Progenitor cell of endocrine pancreas (in vitro differentiated cells): ENCODE results near the gene FAM163A. TPM values are rescaled to one million over a fixed set of nuclear protein-coding genes. Genes with fewer than 3 reads are reported as not detected.

Experiments
- DNase-seq: peaks from one replicate; pipeline ENCODE4 v3.0.0; 2021; ENCODE audit warnings: low spot score; ENCODE audit not compliant: unreplicated experiment
- H3K27ac Mint-ChIP-seq: 2 replicates; pipeline ENCODE4 v1.8.0; 2021; ENCODE audit warnings: mild to moderate bottlenecking, moderate library complexity, mixed read lengths
- H3K27me3 Mint-ChIP-seq: 2 replicates; pipeline ENCODE4 v1.8.0; 2021; ENCODE audit warnings: mixed read lengths
- H3K36me3 Mint-ChIP-seq: 2 replicates; pipeline ENCODE4 v1.8.0; 2022; ENCODE audit warnings: mixed read lengths; ENCODE audit not compliant: insufficient read depth
- H3K4me1 Mint-ChIP-seq: 2 replicates; pipeline ENCODE4 v1.8.0; 2021; ENCODE audit warnings: low read depth, mixed read lengths
- H3K4me3 Mint-ChIP-seq: 2 replicates; pipeline ENCODE4 v1.8.0; 2021; ENCODE audit warnings: low read depth, mild to moderate bottlenecking, moderate library complexity, mixed read lengths
- H3K9me3 Mint-ChIP-seq: 2 replicates; pipeline ENCODE4 v1.8.0; 2021; ENCODE audit warnings: low read depth, mixed read lengths
- CTCF ChIP-seq: fragments of 200-600 bp; sonication (generic); IDR thresholded peaks from one replicate; pipeline ENCODE4 v1.5.0; 2021; ENCODE audit warnings: antibody characterized with exemption, mild to moderate bottlenecking; ENCODE audit not compliant: unreplicated experiment
- total RNA-seq: library from RNA; stranded (reverse); gene quantifications from 2 replicates; pipeline ENCODE4 v1.2.1, GENCODE V29; 2021

The FAM163A gene
- total RNA-seq, 1 donor from 2014 or later: 1.1 TPM

- TF ChIP-seq CTCF: no peak
- no peaks in the 10 kb centered on the region for H3K9me3 Mint-ChIP-seq
- H3K27ac Mint-ChIP-seq: no peak overlapping the region
- peaks cover 17% of the 10 kb centered on the region for H3K27me3 Mint-ChIP-seq
- peaks cover 13% of the 10 kb centered on the region for H3K4me1 Mint-ChIP-seq
- no peak overlapping the region for H3K4me3 Mint-ChIP-seq
- DNase-seq: no peak
- H3K36me3 Mint-ChIP-seq: no peaks in the 10 kb centered on the region
Measured at GRCh38 chr1:179805291-179806195, 62.5 kb downstream of the FAM163A start.

DNA sequence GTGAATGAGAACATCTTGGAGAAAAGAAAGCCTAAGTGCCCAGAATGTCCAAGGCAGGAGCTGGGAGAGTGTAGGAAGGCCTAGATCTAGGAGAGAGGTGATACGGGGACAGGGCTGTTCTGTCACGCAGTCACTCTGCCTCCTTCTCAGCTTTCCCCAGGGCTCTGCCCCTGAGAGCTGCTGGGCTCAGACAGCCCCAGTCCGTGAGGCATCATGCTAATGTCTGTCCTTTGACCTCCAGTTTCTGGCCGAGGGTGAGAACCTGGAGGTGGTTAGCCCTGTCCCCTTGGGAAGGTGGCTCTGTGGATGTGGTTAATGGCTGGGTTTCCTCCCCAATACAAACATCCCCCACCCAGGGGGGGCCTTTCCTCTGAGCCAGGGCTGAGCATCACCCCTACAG lies 63.2 kb downstream of the FAM163A start:
- Mint-ChIP-seq H3K27me3 (peaks cover 20% of the 10 kb centered on the region), H3K4me1 (peaks cover 13% of the 10 kb centered on the region), H3K27ac (no peak overlapping the region), H3K9me3 (no peaks in the 10 kb centered on the region), H3K4me3 (no peak overlapping the region), H3K36me3 (no peaks in the 10 kb centered on the region)
- no peak for TF ChIP-seq CTCF
- no peak for DNase-seq

- H3K4me1 Mint-ChIP-seq: peaks cover 13% of the 10 kb centered on the region
- H3K36me3 Mint-ChIP-seq: no peaks in the 10 kb centered on the region
- H3K27me3 Mint-ChIP-seq: peaks cover 23% of the 10 kb centered on the region
- H3K27ac Mint-ChIP-seq: no peak overlapping the region
- no peak for DNase-seq
- no peak overlapping the region for H3K4me3 Mint-ChIP-seq
- no peak for TF ChIP-seq CTCF
- H3K9me3 Mint-ChIP-seq: no peaks in the 10 kb centered on the region
Measured at GRCh38 chr1:179807291-179807690, 64.2 kb downstream of the FAM163A start.

DNA sequence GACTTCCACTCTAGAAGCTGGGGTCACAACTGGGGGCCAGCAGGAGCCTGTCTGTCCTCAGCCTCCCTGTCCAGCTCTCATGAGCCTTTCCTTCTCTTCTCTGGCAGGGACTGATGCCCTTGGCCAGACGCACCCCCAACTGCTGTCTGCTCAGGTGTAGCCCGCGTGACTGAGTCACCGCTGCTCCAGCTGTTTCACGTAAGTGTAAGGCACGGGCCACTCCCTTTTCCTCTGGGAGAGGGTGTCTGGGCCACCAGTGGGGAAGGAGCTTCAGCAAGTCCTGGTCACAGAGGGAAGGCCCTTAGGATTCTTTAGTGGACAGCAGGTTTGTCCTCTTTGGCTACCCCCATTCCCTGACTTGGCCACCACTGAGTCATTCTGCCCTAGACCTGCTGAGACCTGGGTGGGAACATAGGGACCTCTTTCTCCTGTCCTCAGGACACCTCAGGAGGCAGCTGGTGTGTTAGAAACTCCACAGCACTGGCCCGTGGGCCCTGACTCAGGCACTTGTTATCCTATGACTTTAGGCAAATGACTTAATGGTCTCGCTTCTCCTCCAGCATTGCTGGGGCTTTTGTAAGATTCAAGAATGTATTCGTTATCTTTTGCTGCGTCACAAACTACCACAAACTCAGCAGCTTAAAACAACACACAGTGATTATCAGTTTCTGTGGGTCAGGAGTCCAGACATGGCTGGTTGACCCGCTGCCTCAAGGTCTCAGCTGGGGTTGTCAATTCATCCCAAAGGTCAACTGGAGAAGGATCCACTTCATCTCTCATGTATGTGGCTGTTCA lies 64.8 kb downstream of the FAM163A start:
- DNase-seq: no peak
- peak overlapping the region; percentile 37 for H3K27ac Mint-ChIP-seq

More for the DNA sequence above, 64.8 kb downstream of the FAM163A start:
- Mint-ChIP-seq H3K36me3 (no peaks in the 10 kb centered on the region), H3K9me3 (no peaks in the 10 kb centered on the region), H3K27me3 (peaks cover 26% of the 10 kb centered on the region), H3K4me1 (peaks cover 13% of the 10 kb centered on the region), H3K4me3 (no peak overlapping the region)
- TF ChIP-seq CTCF: no peak
